ENCODE measurements around the gene PPP1R1A. TPM values are rescaled to one million over a fixed set of nuclear protein-coding genes. Genes with fewer than 3 reads are reported as not detected.

Gene PPP1R1A
- total RNA-seq, 6 donors from 2014 or later: 0.22 to 0.89 (median 0.30) TPM; not detected in 2

DNA sequence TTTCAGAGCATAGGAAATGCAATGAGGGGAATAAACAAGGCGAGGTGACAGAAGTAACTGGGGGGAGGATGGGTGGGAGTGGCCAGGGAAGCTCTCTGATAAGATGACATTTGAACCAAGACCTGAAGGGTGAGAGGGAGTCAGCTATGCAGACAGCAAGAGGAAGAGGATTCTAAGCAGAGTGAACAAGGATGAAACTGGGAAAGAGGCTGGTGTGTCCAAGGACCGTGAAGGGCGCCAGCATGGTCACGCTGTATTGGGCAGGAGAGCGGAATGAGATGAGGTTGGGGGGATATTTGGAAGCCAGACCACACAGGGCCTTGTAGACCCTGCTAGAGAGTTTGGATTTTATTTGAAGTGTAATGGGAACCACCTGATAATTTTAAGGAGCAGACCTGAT, 10.5 kb upstream of the PPP1R1A start:
- Histone ChIP-seq H3K27ac (no peak overlapping the region), H3K36me3 (no peaks in the 10 kb centered on the region), H3K9me3 (no peaks in the 10 kb centered on the region), H3K27me3 (no peaks in the 10 kb centered on the region), H3K4me1 (no peaks in the 10 kb centered on the region), H3K4me3 (no peak overlapping the region)
- ATAC-seq (ENCODE audit: low FRiP score in 2 of 2): no peak
- DNase-seq: no peak
- 72 to 83% methylated on average over 5 of the region's 5 CpGs for WGBS, 2 donors
- TF ChIP-seq, protein P1, sequence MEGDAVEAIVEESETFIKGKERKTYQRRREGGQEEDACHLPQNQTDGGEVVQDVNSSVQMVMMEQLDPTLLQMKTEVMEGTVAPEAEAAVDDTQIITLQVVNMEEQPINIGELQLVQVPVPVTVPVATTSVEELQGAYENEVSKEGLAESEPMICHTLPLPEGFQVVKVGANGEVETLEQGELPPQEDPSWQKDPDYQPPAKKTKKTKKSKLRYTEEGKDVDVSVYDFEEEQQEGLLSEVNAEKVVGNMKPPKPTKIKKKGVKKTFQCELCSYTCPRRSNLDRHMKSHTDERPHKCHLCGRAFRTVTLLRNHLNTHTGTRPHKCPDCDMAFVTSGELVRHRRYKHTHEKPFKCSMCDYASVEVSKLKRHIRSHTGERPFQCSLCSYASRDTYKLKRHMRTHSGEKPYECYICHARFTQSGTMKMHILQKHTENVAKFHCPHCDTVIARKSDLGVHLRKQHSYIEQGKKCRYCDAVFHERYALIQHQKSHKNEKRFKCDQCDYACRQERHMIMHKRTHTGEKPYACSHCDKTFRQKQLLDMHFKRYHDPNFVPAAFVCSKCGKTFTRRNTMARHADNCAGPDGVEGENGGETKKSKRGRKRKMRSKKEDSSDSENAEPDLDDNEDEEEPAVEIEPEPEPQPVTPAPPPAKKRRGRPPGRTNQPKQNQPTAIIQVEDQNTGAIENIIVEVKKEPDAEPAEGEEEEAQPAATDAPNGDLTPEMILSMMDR (IDR thresholded peaks at IDR 0.05): no peak
- no peak for TF ChIP-seq POLR2A (IDR thresholded peaks at IDR 0.05)
- no peak for TF ChIP-seq POLR2AphosphoS5 (IDR thresholded peaks at IDR 0.05)
- no peak for TF ChIP-seq EP300 (IDR thresholded peaks at IDR 0.05)

DNA sequence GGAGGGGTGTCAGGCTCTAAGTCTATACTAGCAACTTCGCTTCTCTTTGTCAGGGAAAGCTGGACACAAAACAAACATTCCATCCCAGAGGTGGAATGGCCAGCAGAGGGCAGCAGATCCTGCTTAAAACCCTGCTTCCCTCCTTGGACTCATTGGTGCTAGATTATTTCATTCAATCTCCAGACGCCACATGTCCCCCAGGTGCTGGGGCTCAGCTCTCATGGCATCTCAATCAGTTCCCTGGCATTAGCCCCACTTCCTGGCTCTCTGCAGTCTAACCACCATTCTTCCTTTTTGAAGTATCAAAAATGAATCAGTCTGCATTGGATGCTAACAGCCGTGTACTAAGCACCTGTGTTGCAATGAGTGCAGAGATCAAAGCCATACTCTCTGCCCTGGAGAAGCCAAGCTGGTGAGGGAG, 8.1 kb upstream of the PPP1R1A start:
- no peak overlapping the region for H3K4me3 ChIP-seq
- TF ChIP-seq, protein P1 (IDR thresholded peaks at IDR 0.05): peak; percentile 25 to 69 (median 56)
- TF ChIP-seq POLR2A (IDR thresholded peaks at IDR 0.05) (no peak), EP300 (IDR thresholded peaks at IDR 0.05) (no peak)
- no peaks in the 10 kb centered on the region for H3K36me3 ChIP-seq
- WGBS, 2 donors: 15 to 24% methylated on average over 3 of the region's 3 CpGs
- no peaks in the 10 kb centered on the region for H3K27me3 ChIP-seq
- ATAC-seq (ENCODE audit: low FRiP score in 2 of 2) (peak; percentile 52 to 67), DNase-seq (peak in 1 of 2 donors; percentile 49)
- no peak overlapping the region for H3K27ac ChIP-seq
- no peaks in the 10 kb centered on the region for H3K9me3 ChIP-seq
- no peaks in the 10 kb centered on the region for H3K4me1 ChIP-seq

DNA sequence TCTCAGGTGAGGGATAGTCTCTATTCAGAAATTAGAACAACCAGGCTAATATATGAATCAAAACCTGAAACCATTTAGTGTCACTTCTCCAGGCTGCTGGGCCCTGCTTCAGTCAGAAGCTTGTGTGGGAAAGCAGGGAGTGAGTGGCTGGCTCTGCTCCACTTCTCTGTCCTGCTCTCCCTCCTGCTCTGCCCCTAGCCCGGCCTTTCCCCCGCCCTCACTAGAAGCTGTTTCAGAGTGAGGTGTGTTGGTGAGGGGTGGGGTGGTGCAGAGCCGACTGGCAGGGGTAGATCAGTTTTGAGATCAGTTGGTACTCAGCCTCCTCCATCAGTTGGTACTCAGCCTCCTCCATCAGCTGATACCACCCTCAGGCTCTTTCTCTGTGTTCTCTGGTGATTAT, 7.0 kb upstream of the PPP1R1A start:
- no peak overlapping the region for H3K4me3 ChIP-seq
- DNase-seq (no peak), ATAC-seq (ENCODE audit: low FRiP score in 2 of 2) (no peak)
- no peaks in the 10 kb centered on the region for H3K36me3 ChIP-seq
- H3K27ac ChIP-seq: no peak overlapping the region
- H3K4me1 ChIP-seq: no peaks in the 10 kb centered on the region
- no peak for TF ChIP-seq POLR2A (IDR thresholded peaks at IDR 0.05)
- 53 to 71% methylated on average over 3 of the region's 3 CpGs for WGBS, 2 donors
- H3K27me3 ChIP-seq: no peaks in the 10 kb centered on the region
- no peaks in the 10 kb centered on the region for H3K9me3 ChIP-seq

DNA sequence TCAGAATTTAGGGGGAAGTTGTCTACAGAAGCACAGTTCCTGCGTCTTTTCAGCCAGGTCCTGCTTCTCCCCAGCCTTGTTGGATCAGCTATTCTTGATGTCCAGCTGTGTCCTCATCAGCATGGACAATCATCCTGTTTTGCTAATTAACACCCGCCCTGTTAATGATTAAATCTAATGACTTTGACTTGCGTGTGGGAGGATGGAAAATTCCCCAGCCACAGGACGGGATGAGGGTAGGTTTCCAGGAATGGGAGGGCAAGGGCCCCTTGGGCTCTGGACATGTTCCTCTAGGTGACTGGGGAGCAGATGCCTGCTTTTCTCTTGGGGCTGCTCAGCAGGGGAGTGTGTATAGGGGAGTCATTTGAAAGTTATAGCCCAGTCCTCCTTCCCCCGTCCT, 5.3 kb upstream of the PPP1R1A start:
- DNase-seq (no peak), ATAC-seq (ENCODE audit: low FRiP score in 2 of 2) (no peak)
- TF ChIP-seq POLR2AphosphoS5 (IDR thresholded peaks at IDR 0.05) (no peak), POLR2A (IDR thresholded peaks at IDR 0.05) (no peak)
- TF ChIP-seq, protein P1 (IDR thresholded peaks at IDR 0.05): no peak
- 60 to 67% methylated on average over 4 to 5 of the region's 5 CpGs for WGBS, 2 donors
- no peaks in the 10 kb centered on the region for H3K36me3 ChIP-seq
- no peak overlapping the region for H3K4me3 ChIP-seq
- peaks cover 0 to 6% (median 2%) of the 10 kb centered on the region in 4 donors for H3K27me3 ChIP-seq
- no peaks in the 10 kb centered on the region for H3K9me3 ChIP-seq
- no peak overlapping the region for H3K27ac ChIP-seq
- peaks cover 3 to 4% (median 4%) of the 10 kb centered on the region in 4 donors for H3K4me1 ChIP-seq

DNA sequence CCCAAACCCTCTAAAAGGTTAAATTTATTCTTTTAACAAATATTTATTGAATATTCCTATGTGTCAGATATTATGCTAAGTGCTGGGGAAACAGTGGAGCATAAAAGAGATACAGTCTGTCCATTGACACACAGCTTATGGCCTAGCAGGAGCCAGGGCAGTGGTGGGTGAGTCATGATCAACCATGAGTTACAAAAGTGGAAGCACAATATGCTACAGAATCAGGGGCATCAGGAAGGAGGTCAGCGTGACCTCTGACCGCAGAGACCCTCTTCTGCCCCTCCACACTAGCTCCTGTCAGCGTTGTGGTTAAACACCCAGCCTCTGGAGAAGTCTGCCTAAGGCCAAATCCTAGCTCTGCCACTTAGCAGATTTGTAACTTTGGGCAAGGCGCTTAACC, 4.7 kb upstream of the PPP1R1A start:
- TF ChIP-seq POLR2A (IDR thresholded peaks at IDR 0.05) (no peak), POLR2AphosphoS5 (IDR thresholded peaks at IDR 0.05) (no peak), EP300 (IDR thresholded peaks at IDR 0.05) (no peak)
- TF ChIP-seq, protein P1 (IDR thresholded peaks at IDR 0.05): no peak
- no peak for ATAC-seq (ENCODE audit: low FRiP score in 2 of 2)
- 59 to 65% methylated on average over 4 of the region's 4 CpGs for WGBS, 2 donors
- no peak overlapping the region for H3K27ac ChIP-seq
- H3K4me3 ChIP-seq: no peak overlapping the region
- peak in 1 of 2 donors; percentile 27 for DNase-seq
- no peaks in the 10 kb centered on the region for H3K9me3 ChIP-seq
- H3K36me3 ChIP-seq: no peaks in the 10 kb centered on the region
- H3K4me1 ChIP-seq: peaks cover 7 to 9% (median 9%) of the 10 kb centered on the region in 4 donors
- peaks cover 0 to 12% (median 5%) of the 10 kb centered on the region in 4 donors for H3K27me3 ChIP-seq
